GM23248 (cell line): Measurements from ENCODE around the gene WWOX. TPM values are rescaled to one million over a fixed set of nuclear protein-coding genes. Genes with fewer than 3 reads are reported as not detected.

Experiments
- DNase-seq: peaks from one replicate; pipeline ENCODE4 v3.0.0-alpha.2; 2015
- H2AFZ ChIP-seq: fragments of 200-600 bp; sonication (generic); 2 replicates; pipeline ENCODE4 v1.6.1; 2016; ENCODE audit warnings: antibody characterized with exemption
- H3F3A ChIP-seq: fragments of 200-600 bp; sonication (generic); 2 replicates; pipeline ENCODE4 v1.6.1; 2016; ENCODE audit warnings: mild to moderate bottlenecking, antibody characterized with exemption, mixed run types; ENCODE audit not compliant: insufficient read depth
- H3K27ac ChIP-seq: fragments of 200-600 bp; sonication (generic); 2 replicates; pipeline ENCODE4 v1.5.1; 2016; ENCODE audit warnings: mild to moderate bottlenecking
- H3K27me3 ChIP-seq: fragments of 200-600 bp; sonication (generic); replicated peaks from 2 replicates; pipeline ENCODE4 v1.6.1; 2016; ENCODE audit warnings: mild to moderate bottlenecking; ENCODE audit not compliant: insufficient read depth
- H3K36me3 ChIP-seq: fragments of 200-600 bp; sonication (generic); 2 replicates; pipeline ENCODE4 v1.6.1; 2016; ENCODE audit warnings: low read depth, mild to moderate bottlenecking
- H3K4me1 ChIP-seq: fragments of 200-600 bp; sonication (generic); 2 replicates; pipeline ENCODE4 v1.6.1; 2016; ENCODE audit warnings: mild to moderate bottlenecking; ENCODE audit not compliant: insufficient read depth
- H3K4me2 ChIP-seq: fragments of 200-600 bp; sonication (generic); one replicate; pipeline ENCODE4 v1.6.1; 2016; ENCODE audit warnings: mild to moderate bottlenecking; ENCODE audit not compliant: unreplicated experiment
- H3K4me3 ChIP-seq: fragments of 200-600 bp; sonication (generic); 2 replicates; pipeline ENCODE4 v1.5.1; 2016; ENCODE audit warnings: mild to moderate bottlenecking
- H3K79me2 ChIP-seq: fragments of 200-600 bp; sonication (generic); 2 replicates; pipeline ENCODE4 v1.6.1; 2016; ENCODE audit warnings: mild to moderate bottlenecking; ENCODE audit not compliant: insufficient read depth
- H3K9ac ChIP-seq: fragments of 200-600 bp; sonication (generic); 2 replicates; pipeline ENCODE4 v1.6.1; 2016; ENCODE audit warnings: mild to moderate bottlenecking
- H3K9me2 ChIP-seq: fragments of 200-600 bp; sonication (generic); 2 replicates; pipeline ENCODE4 v1.6.1; 2016; ENCODE audit warnings: mixed run types, mild to moderate bottlenecking, moderate library complexity; ENCODE audit not compliant: insufficient read depth
- H3K9me3 ChIP-seq: fragments of 200-600 bp; sonication (generic); one replicate; pipeline ENCODE4 v1.6.1; 2017; ENCODE audit warnings: low read depth
- H4K20me1 ChIP-seq: fragments of 200-600 bp; sonication (generic); 2 replicates; pipeline ENCODE4 v1.6.0; 2016; ENCODE audit not compliant: insufficient read depth
- EZH2 ChIP-seq: fragments of 200-600 bp; sonication (generic); IDR thresholded peaks from 2 replicates; pipeline ENCODE4 v1.6.1; 2018; ENCODE audit warnings: antibody characterized with exemption, mild to moderate bottlenecking; ENCODE audit not compliant: insufficient read depth, poor library complexity, severe bottlenecking
- EZH2phosphoT487 ChIP-seq: fragments of 200-600 bp; sonication (generic); IDR thresholded peaks from 2 replicates; pipeline ENCODE4 v1.6.1; 2018; ENCODE audit warnings: antibody characterized with exemption, moderate library complexity, mild to moderate bottlenecking, low read depth; ENCODE audit not compliant: insufficient read depth
- WGBS, 2 experiments: methylation state at CpG; one replicate each; pipeline ENCODE4 v1.1.6; 2015 to 2017; ENCODE audit warnings: low lambda C conversion rate in 2 of 2, low coverage in 1 of 2; ENCODE audit errors: missing lambda C conversion rate in 2 of 2; 5-methylcytosine and 5-hydroxymethylcytosine counted together
- in situ Hi-C: fragments of 300-500 bp; cut with MboI; formaldehyde crosslinking; loops from 2 replicates; pipeline ENCODE4 v1.15.0; 2020
- polyA plus RNA-seq: library from polyadenylated mRNA; unstranded; fragments of >200 nt; fragmentation: Nextera tagmentation; extraction: Ambion mirVana; gene quantifications from 2 replicates; pipeline ENCODE4 v1.2.1, GENCODE V29; 2016
- total RNA-seq: library from RNA; depleted of rRNA; stranded (reverse); fragments of >200 nt; shearing (Covaris generic); gene quantifications from 2 replicates; pipeline ENCODE4 v1.2.3, GENCODE V29; 2014

The WWOX gene
- total and polyA plus RNA-seq, 2 experiments from 2014 or later: 4.5 to 6.6 TPM

- Histone ChIP-seq H3K4me2 (no peak overlapping the region), H3F3A (no peaks in the 10 kb centered on the region), H3K9me3 (no peaks in the 10 kb centered on the region), H3K9me2 (no peaks in the 10 kb centered on the region), H2AFZ (no peak overlapping the region), H4K20me1 (no peaks in the 10 kb centered on the region), H3K36me3 (no peaks in the 10 kb centered on the region), H3K4me1 (no peaks in the 10 kb centered on the region), H3K4me3 (no peak overlapping the region), H3K27ac (no peak overlapping the region), H3K27me3 (no peaks in the 10 kb centered on the region), H3K79me2 (no peaks in the 10 kb centered on the region), H3K9ac (no peak overlapping the region)
- in situ Hi-C loops: no loop called here
- no peak for DNase-seq
- TF ChIP-seq EZH2 (no peak), EZH2phosphoT487 (no peak)
- 8% methylated on average over 3 of the region's 3 CpGs for WGBS, 2 experiments
These were observed 1011.5 kb downstream of the WWOX start for GRCh38 chr16:79110953-79111352.

GRCh38 chr16:79112462-79112861 is 1013.0 kb downstream of the WWOX start:
- Histone ChIP-seq H3K4me3 (no peak overlapping the region), H4K20me1 (no peaks in the 10 kb centered on the region), H3K4me2 (no peak overlapping the region), H3K4me1 (no peaks in the 10 kb centered on the region), H3K27ac (no peak overlapping the region), H3K27me3 (no peaks in the 10 kb centered on the region), H3K79me2 (no peaks in the 10 kb centered on the region), H3F3A (no peaks in the 10 kb centered on the region), H3K36me3 (no peaks in the 10 kb centered on the region), H2AFZ (no peak overlapping the region), H3K9me2 (no peaks in the 10 kb centered on the region), H3K9ac (no peak overlapping the region), H3K9me3 (no peaks in the 10 kb centered on the region)
- in situ Hi-C loops: no loop called here
- DNase-seq: no peak
- TF ChIP-seq EZH2 (no peak), EZH2phosphoT487 (no peak)
- WGBS, 2 experiments: 59 to 62% methylated on average over 12 of the region's 12 CpGs

GRCh38 chr16:79113826-79114225 is 1014.4 kb downstream of the WWOX start:
- no peak overlapping the region for H2AFZ ChIP-seq

GRCh38 chr16:79114759-79115158 is 1015.3 kb downstream of the WWOX start:
- Histone ChIP-seq H3F3A (no peaks in the 10 kb centered on the region), H3K79me2 (no peaks in the 10 kb centered on the region), H4K20me1 (no peaks in the 10 kb centered on the region), H3K9me3 (no peaks in the 10 kb centered on the region), H3K4me1 (no peaks in the 10 kb centered on the region), H3K27ac (no peak overlapping the region), H3K4me2 (no peak overlapping the region), H3K27me3 (no peaks in the 10 kb centered on the region), H3K4me3 (no peak overlapping the region), H3K9ac (no peak overlapping the region), H3K9me2 (no peaks in the 10 kb centered on the region), H2AFZ (no peak overlapping the region), H3K36me3 (no peaks in the 10 kb centered on the region)
- in situ Hi-C loops: no loop called here
- TF ChIP-seq EZH2phosphoT487: no peak
- no peak for TF ChIP-seq EZH2
- no peak for DNase-seq
- WGBS, 2 experiments: 27 to 35% methylated on average over 8 of the region's 8 CpGs

More at GRCh38 chr16:79113826-79114225, 1014.4 kb downstream of the WWOX start:
- no peaks in the 10 kb centered on the region for H3K9me2 ChIP-seq
- TF ChIP-seq EZH2phosphoT487 (no peak), EZH2 (no peak)
- no peak overlapping the region for H3K4me3 ChIP-seq
- no peaks in the 10 kb centered on the region for H3K9me3 ChIP-seq
- no peaks in the 10 kb centered on the region for H3K27me3 ChIP-seq
- 28 to 33% methylated on average over 5 of the region's 5 CpGs for WGBS, 2 experiments
- no peaks in the 10 kb centered on the region for H3K79me2 ChIP-seq
- H3K9ac ChIP-seq: no peak overlapping the region
- H4K20me1 ChIP-seq: no peaks in the 10 kb centered on the region
- H3K4me2 ChIP-seq: no peak overlapping the region
- H3F3A ChIP-seq: no peaks in the 10 kb centered on the region
- no peak for DNase-seq
- no peaks in the 10 kb centered on the region for H3K36me3 ChIP-seq
- in situ Hi-C loops: no loop called here
- H3K27ac ChIP-seq: no peak overlapping the region
- H3K4me1 ChIP-seq: no peaks in the 10 kb centered on the region

GRCh38 chr16:79121906-79122305 is 1022.5 kb downstream of the WWOX start:
- in situ Hi-C loops: no loop called here
- 76 to 78% methylated on average over 12 of the region's 12 CpGs for WGBS, 2 experiments
- H4K20me1 ChIP-seq: no peaks in the 10 kb centered on the region

More at GRCh38 chr16:79121906-79122305, 1022.5 kb downstream of the WWOX start:
- Histone ChIP-seq H3F3A (no peaks in the 10 kb centered on the region), H3K4me1 (no peaks in the 10 kb centered on the region), H3K9me2 (no peaks in the 10 kb centered on the region), H3K9ac (no peak overlapping the region), H3K4me3 (no peak overlapping the region), H3K27ac (no peak overlapping the region), H2AFZ (no peak overlapping the region), H3K27me3 (no peaks in the 10 kb centered on the region), H3K79me2 (no peaks in the 10 kb centered on the region), H3K36me3 (no peaks in the 10 kb centered on the region), H3K4me2 (no peak overlapping the region), H3K9me3 (no peaks in the 10 kb centered on the region)
- TF ChIP-seq EZH2phosphoT487 (no peak), EZH2 (no peak)
- DNase-seq: no peak
